Measurements from ENCODE around the gene ZNF740.

DNA sequence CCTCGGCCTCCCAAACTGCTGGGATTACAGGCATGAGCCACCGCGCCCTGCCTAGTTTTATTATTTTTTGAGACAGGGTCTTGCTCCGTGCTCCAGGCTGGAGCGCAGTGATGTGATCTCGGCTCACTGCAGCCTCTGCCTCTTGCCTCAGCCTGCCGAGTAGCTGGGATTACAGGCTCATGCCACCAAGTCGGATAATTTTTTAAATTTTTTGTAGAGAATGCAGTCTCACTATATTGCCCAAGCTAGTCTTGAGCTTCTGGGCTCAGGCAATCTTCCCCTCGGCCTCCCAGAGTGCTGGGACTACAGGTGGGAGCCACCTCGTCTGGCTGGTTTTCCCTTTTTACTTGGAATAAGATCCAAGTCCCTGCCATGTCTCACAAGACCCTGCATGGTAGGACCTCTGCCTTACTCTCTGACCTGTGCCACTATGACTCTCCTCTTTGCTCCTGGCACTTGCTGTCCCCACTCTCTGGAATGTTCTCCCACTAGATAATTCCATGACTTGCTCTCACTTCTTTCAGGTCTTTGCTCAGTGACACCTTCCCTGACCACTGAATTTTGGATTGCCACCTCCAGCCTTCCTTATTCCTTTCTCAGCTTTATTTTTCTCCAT is 59.2 kb downstream of the ZNF740 start:
- no peak for TF ChIP-seq EZH2 (IDR thresholded peaks at IDR 0.05; ENCODE audit: borderline replicate concordance, control insufficient read depth, low read depth, low read length)
- TF ChIP-seq, protein P1, sequence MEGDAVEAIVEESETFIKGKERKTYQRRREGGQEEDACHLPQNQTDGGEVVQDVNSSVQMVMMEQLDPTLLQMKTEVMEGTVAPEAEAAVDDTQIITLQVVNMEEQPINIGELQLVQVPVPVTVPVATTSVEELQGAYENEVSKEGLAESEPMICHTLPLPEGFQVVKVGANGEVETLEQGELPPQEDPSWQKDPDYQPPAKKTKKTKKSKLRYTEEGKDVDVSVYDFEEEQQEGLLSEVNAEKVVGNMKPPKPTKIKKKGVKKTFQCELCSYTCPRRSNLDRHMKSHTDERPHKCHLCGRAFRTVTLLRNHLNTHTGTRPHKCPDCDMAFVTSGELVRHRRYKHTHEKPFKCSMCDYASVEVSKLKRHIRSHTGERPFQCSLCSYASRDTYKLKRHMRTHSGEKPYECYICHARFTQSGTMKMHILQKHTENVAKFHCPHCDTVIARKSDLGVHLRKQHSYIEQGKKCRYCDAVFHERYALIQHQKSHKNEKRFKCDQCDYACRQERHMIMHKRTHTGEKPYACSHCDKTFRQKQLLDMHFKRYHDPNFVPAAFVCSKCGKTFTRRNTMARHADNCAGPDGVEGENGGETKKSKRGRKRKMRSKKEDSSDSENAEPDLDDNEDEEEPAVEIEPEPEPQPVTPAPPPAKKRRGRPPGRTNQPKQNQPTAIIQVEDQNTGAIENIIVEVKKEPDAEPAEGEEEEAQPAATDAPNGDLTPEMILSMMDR (IDR thresholded peaks at IDR 0.05 in 2 of 3, conservative IDR thresholded peaks at IDR 0.05 in 1 of 3; ENCODE audit: control insufficient read depth in 2 of 3, extremely low read depth in 1 of 3, insufficient read depth in 1 of 3, low read depth in 3 of 3, low read length in 3 of 3) = no peak
- TF ChIP-seq TARDBP (IDR thresholded peaks at IDR 0.05; ENCODE audit: borderline replicate concordance) = no peak
- TF ChIP-seq EP300 (IDR thresholded peaks at IDR 0.05; ENCODE audit: borderline replicate concordance in 1 of 2, control insufficient read depth in 1 of 2, low read depth in 2 of 2, low read length in 2 of 2) = no peak
- no peak for TF ChIP-seq TAF1 (IDR thresholded peaks at IDR 0.05; ENCODE audit: borderline replicate concordance, low read depth, low read length)
- no peak for TF ChIP-seq SPI1 (IDR thresholded peaks at IDR 0.05; ENCODE audit: borderline replicate concordance, insufficient read depth, low read depth, low read length)
- TF ChIP-seq POLR2AphosphoS5 (IDR thresholded peaks at IDR 0.05; ENCODE audit: low read length) = no peak
- no peak for TF ChIP-seq ZNF207 (IDR thresholded peaks at IDR 0.05; ENCODE audit: borderline replicate concordance)

Data from GM12878 (cell line).